ENCODE data around the gene CNGB1. TPM values are rescaled to one million over a fixed set of nuclear protein-coding genes. Genes with fewer than 3 reads are reported as not detected.

The CNGB1 gene
- total RNA-seq, 2 donors from 2014 or later = not detected

GRCh38 chr16:57998992-57999365 lies 28.1 kb upstream of the CNGB1 start:
- intact Hi-C loops (cut with DNase I) = loop anchor here in 1 of 2 donors (2.0 kb wide), 1 partner anchor 98 kb away; no protein-coding TSS in a partner anchor
- DNase-seq (no peak), ATAC-seq (no peak)

- ATAC-seq (no peak), DNase-seq (no peak)
- intact Hi-C loops (cut with DNase I) = loop anchor here in 1 of 2 donors (2.0 kb wide), 1 partner anchor 98 kb away; no protein-coding TSS in a partner anchor
Measured at GRCh38 chr16:57998486-57998885, 27.6 kb upstream of the CNGB1 start.

DNA sequence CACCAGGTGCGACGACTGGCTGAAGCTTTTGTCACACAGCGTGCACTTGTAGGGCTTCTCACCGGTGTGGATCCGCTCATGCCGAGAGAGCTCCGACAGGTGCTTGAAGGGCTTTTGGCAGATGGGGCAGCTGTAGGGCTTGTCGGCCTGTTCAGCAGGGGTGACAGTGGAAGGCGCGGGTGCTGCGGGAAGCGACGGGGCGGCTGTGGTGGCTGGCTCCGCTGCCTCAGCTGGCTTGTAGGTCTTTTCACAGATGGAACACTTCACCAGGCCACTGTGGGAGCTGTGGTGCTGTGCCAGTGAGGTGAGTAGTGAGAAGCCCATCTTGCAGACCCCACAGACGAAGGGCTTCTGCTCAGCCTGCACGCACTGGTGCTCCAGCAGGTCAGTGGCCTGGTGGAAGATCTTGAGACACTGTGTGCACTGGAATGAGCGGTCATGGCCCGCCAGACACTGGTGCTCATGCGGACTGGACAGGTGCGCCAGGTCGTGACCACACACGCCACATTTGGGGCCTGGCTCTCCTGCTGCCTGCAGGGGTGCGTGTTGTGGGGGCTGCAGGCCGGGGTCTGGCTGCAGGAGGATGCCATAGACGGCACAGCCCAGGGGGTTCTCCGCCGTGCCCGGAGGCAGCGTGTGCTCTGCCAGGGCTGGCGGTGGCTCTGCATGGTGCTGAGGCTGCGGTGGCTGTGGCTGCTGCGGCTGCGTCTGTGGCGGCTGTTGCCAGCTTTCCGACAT lies 26.8 kb upstream of the CNGB1 start:
- intact Hi-C loops (cut with DNase I) = loop anchor here in 1 of 2 donors (2.0 kb wide), 1 partner anchor 97 kb away; no protein-coding TSS in a partner anchor
- DNase-seq (no peak), ATAC-seq (no peak)

- intact Hi-C loops (cut with DNase I) = no loop called here
- DNase-seq = no peak
- no peak for ATAC-seq
Measured at GRCh38 chr16:57997176-57997527, 26.2 kb upstream of the CNGB1 start.

GRCh38 chr16:57996406-57997175 lies 25.7 kb upstream of the CNGB1 start:
- DNase-seq (no peak), ATAC-seq (no peak)
- intact Hi-C loops (cut with DNase I) = no loop called here

- no peak for ATAC-seq
- DNase-seq = no peak
- intact Hi-C loops (cut with DNase I) = no loop called here
Measured at GRCh38 chr16:57995721-57996405, 24.9 kb upstream of the CNGB1 start.

DNA sequence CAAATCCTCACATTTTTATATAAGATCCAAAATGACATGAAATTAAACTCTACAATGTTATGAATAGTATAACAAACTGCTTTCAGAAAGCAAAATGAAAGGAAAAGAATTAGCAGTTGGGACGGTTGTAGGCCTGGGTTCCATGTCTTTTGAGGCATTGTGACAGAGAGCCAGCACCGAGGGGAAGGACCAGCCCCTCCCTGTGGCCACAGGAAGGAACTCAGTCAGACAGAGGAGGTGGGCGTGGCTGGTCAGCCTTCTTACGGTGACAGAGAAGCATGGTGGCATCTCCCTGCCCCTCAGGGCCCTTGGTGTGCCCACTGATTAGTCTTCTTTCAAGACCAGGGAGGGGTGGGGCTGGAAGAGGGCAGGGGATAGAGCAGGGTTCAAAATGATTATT lies 23.9 kb upstream of the CNGB1 start:
- DNase-seq = peak; percentile 70
- peak; percentile 29 to 32 for ATAC-seq
- intact Hi-C loops (cut with DNase I) = no loop called here

DNA sequence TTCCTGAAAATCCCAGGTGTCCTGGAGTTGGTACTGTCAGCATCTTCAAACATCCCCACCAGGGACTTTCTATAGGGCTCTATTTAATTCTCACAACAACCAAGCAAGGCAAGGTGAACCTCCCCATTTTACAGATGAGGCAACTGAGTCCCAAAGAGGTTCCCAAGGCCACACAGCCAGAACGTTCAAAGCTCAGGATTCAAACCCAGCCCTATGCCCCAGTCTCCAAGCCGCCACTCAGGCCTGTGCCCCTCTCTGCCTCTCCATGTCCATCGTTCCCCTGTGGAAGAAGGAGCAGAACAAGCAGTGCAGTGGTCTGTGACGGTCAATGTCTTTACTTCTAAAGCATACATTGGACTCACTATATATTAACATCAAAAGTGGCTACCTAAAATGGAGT lies 23.4 kb upstream of the CNGB1 start:
- intact Hi-C loops (cut with DNase I) = no loop called here
- ATAC-seq (no peak), DNase-seq (no peak)

- no peak for DNase-seq
- ATAC-seq = no peak
- intact Hi-C loops (cut with DNase I) = no loop called here
Measured at GRCh38 chr16:57993897-57994296, 23.0 kb upstream of the CNGB1 start.

- ATAC-seq (no peak), DNase-seq (no peak)
- intact Hi-C loops (cut with DNase I) = no loop called here
Measured at GRCh38 chr16:57993438-57993837, 22.5 kb upstream of the CNGB1 start.

DNA sequence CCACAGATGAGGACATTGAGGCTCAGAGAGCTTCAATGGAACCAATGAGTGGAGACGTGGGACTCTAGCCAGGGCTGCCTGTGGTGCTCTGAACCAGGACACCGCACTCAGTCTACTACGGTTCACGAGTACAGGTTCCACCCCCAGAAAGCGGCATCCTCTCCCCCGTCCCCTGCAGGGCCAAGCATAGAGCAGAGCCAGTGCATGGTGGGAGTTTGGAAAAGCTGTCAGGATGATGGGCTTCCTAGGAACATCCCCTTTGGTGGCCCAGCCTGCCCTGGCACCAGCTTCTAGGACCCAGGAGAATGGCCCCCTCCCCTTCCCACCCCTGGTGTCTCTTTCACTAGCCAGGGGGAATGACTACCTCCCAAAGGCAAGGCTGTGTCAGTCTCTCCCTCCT lies 21.2 kb upstream of the CNGB1 start:
- intact Hi-C loops (cut with DNase I) = no loop called here
- no peak for ATAC-seq
- DNase-seq = no peak

- intact Hi-C loops (cut with DNase I) = no loop called here
- no peak for DNase-seq
Measured at GRCh38 chr16:57991551-57992059, 20.7 kb upstream of the CNGB1 start.

DNA sequence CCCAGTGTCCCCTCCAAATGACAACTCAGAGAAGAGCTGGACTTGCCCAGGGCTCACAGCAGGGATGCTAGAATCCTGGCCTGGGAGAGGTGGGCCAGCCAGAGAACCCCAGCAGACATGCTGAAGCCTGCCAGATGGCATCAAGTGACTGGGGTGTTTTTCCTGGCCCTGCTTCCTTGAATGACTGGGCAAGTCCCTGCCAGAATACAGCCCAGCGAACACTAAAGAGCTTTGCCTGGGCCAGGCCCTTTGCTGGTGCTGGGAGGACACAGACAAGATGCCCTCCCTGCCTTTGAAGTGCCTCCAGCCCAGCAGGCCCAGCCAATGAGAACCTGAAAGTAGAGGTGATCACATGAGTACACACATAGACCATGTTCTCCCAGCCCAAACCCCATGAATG lies 18.0 kb upstream of the CNGB1 start:
- DNase-seq (no peak), ATAC-seq (peak in 1 of 2 donors; percentile 42)
- intact Hi-C loops (cut with DNase I) = no loop called here

More at GRCh38 chr16:57991551-57992059, 20.7 kb upstream of the CNGB1 start:
- no peak for ATAC-seq

GRCh38 chr16:57987441-57988177 lies 16.7 kb upstream of the CNGB1 start:
- intact Hi-C loops (cut with DNase I) = no loop called here
- DNase-seq (no peak), ATAC-seq (no peak)

DNA sequence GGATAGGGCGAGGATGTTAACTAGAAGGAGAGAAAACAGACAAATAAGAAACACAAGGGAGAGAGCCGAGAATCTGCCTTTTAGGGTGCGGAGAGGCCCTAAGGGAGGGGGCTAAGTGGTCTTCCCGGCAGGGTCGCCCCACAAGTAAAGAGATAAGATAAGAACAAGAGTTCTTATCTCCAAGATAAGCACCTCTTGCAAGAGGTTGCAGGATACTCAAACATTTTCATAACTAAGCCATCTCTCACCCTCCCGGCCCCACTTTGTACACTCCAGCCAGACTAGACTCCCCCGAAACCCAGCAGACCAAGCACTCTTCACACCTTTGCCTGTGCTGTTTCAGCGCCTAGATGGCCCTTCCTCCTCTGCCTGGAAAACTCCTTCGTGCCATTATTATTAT lies 15.3 kb upstream of the CNGB1 start:
- intact Hi-C loops (cut with DNase I) = no loop called here
- DNase-seq (no peak), ATAC-seq (no peak)

DNA sequence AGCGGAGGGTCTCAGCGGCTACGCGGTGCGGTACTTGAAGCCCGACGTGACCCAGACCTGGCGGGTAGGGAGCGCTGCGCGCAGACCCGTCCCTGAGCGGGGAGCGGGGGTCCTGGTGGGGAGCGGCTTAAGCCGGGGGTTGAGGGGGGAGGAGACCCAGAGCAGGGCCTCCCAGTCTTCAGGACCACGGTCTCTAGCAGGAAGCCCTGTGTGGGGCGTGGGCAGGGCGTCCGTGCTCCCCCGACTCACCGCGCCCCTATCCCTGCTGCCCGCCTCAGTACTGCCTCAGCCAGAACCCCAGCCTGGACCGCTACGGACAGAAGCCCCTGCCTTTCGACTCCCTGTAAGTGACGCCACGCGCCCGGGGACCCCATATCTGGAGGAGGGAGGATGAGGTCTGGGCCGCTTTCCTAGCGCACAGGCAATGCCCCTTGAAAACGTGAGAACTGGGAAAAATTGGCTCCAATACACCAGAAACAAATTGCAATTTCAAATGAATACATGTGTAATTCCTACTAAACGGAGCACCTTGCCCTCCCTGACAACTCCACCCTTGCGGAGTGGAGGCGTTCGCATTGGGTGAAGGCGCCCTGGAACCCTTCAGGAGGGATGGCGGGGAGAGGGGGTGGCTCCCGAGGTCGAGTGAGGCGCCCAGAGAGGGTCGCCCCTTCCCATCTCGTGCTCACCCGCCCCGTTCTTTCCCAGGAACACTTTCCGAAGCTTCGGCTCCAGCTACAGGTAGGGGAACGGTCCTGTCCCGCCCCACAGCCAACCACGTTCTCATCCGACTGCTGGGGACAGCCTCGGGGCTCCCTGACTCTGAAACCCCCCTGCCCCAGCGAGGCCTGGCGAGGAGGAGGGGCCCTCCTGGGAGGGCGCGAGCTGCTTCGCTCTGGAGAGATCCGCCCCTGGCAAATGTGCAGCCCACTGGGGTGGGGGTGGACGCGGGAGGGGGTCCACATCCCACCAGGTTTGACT lies 14.6 kb upstream of the CNGB1 start:
- DNase-seq (no peak), ATAC-seq (peak; percentile 60 to 61)
- intact Hi-C loops (cut with DNase I) = no loop called here

- intact Hi-C loops (cut with DNase I) = no loop called here
- peak; percentile 93 to 98 for ATAC-seq
Measured at GRCh38 chr16:57984443-57985203, 13.7 kb upstream of the CNGB1 start.

More at GRCh38 chr16:57984443-57985203, 13.7 kb upstream of the CNGB1 start:
- peak; percentile 92 for DNase-seq
